GM12878 (cell line): ENCODE measurements around the gene NOP53. TPM values are rescaled to one million over a fixed set of nuclear protein-coding genes. Genes with fewer than 3 reads are reported as not detected.

Experiments used
- ATAC-seq: fragments of 200-7000 bp; cut with Tn5 transposase; 3 replicates; pipeline ENCODE4 v1.9.1; 2020; ENCODE audit warnings: mild to moderate bottlenecking, moderate library complexity
- BruUV-seq: library from RNA; stranded (reverse); fragments of 400-500 nt; replicated peaks from 2 replicates; lab custom pipeline; 2021; lab: Mats Ljungman, UMichigan
- CTCF ChIA-PET: fragments of 300-600 bp; sonication (Branson Sonifier 250); formaldehyde crosslinking; extraction: SDS; loops from one replicate; lab custom pipeline; 2021; ENCODE audit warnings: inconsistent platforms; lab: Yijun Ruan, JAX
- POLR2A ChIA-PET: fragments of 350-600 bp; formaldehyde crosslinking; extraction: SDS; loops from one replicate; lab custom pipeline; 2021; ENCODE audit warnings: inconsistent platforms; lab: Charles Lee
- RAD21 ChIA-PET: fragments of 300-600 bp; sonication (Branson Sonifier 250); formaldehyde crosslinking; loops from one replicate; lab custom pipeline; 2023; ENCODE audit warnings: antibody characterized with exemption; ENCODE audit not compliant: unreplicated experiment; lab: Charles Lee
- SMC1A ChIA-PET: fragments of 300-600 bp; sonication (Branson Sonifier 250); formaldehyde crosslinking; loops from one replicate; lab custom pipeline; 2023; ENCODE audit not compliant: unreplicated experiment, uncharacterized antibody; lab: Charles Lee
- DNase-seq: peaks from one replicate; pipeline ENCODE4 v3.0.0-alpha.2; 2011; ENCODE audit warnings: low read depth, low spot score
- FAIRE-seq: peaks from 3 replicates; lab custom pipeline; 2011; peaks lifted over from hg19 to GRCh38; lab: Jason Lieb, UNC
- H2AFZ ChIP-seq: 2 replicates; pipeline ENCODE4 v1.6.0; 2011; ENCODE audit warnings: low read depth, low read length, control low read depth; ENCODE audit not compliant: control insufficient read depth
- H3K27ac ChIP-seq: 2 replicates; pipeline ENCODE4 v1.5.1; 2011; ENCODE audit warnings: control low read depth; ENCODE audit not compliant: control insufficient read depth, insufficient read depth
- H3K27me3 ChIP-seq, 2 experiments: replicated peaks in 1 of 2; 2 replicates each; pipeline versions ENCODE4 v1.6.0 to v1.6.1; 2011; ENCODE audit warnings: low read length in 1 of 2; ENCODE audit not compliant: control insufficient read depth in 2 of 2, insufficient read depth in 2 of 2
- H3K36me3 ChIP-seq, 2 experiments: 2 replicates each; pipeline ENCODE4 v1.5.1; 2011; ENCODE audit warnings: low read length in 1 of 2; ENCODE audit not compliant: control insufficient read depth in 2 of 2, insufficient read depth in 2 of 2
- H3K4me1 ChIP-seq: 2 replicates; pipeline ENCODE4 v1.6.1; 2011; ENCODE audit warnings: mild to moderate bottlenecking, low read length, moderate library complexity, mixed read lengths; ENCODE audit not compliant: control insufficient read depth, insufficient read depth
- H3K4me2 ChIP-seq: 2 replicates; pipeline ENCODE4 v1.6.0; 2011; ENCODE audit warnings: control low read depth; ENCODE audit not compliant: control insufficient read depth, insufficient read depth
- H3K4me3 ChIP-seq: fragments of 200-600 bp; sonication (generic); 2 replicates; pipeline ENCODE4 v1.5.1; 2016
- H3K79me2 ChIP-seq: 2 replicates; pipeline ENCODE4 v1.6.0; 2011; ENCODE audit warnings: low read length; ENCODE audit not compliant: control insufficient read depth, insufficient read depth
- H3K9ac ChIP-seq: 2 replicates; pipeline ENCODE4 v1.8.0; 2011; ENCODE audit warnings: low read length, control low read depth, mixed read lengths; ENCODE audit not compliant: control insufficient read depth, insufficient read depth
- H3K9me3 ChIP-seq: replicated peaks from 3 replicates; pipeline ENCODE4 v1.5.1; 2011; ENCODE audit warnings: mild to moderate bottlenecking, low read length; ENCODE audit not compliant: control insufficient read depth, insufficient read depth
- H4K20me1 ChIP-seq: 2 replicates; pipeline ENCODE4 v1.6.0; 2011; ENCODE audit not compliant: control insufficient read depth, insufficient read depth
- CHD1 ChIP-seq: IDR thresholded peaks from 2 replicates; pipeline ENCODE4 v1.6.1; 2012; ENCODE audit warnings: low read depth, low read length, improper control_type of control experiment
- DPF2 ChIP-seq: fragments of 450-650 bp; IDR thresholded peaks from 2 replicates; pipeline ENCODE4 v1.6.1; 2017; ENCODE audit warnings: mild to moderate bottlenecking
- EED ChIP-seq: sonication (generic); IDR thresholded peaks from 2 replicates; pipeline ENCODE4 v1.6.1; 2016; ENCODE audit warnings: antibody characterized with exemption, low read depth
- EP300 ChIP-seq, 2 experiments: fragments of 150-350 bp in 1 of 2; IDR thresholded peaks; 2 replicates each; pipeline ENCODE4 v1.6.1; 2011 to 2012; ENCODE audit warnings: low read depth in 2 of 2, low read length in 2 of 2, borderline replicate concordance in 1 of 2, improper control_type of control experiment in 1 of 2, inconsistent platforms in 1 of 2; ENCODE audit not compliant: control insufficient read depth in 1 of 2
- JUNB ChIP-seq: IDR thresholded peaks from 2 replicates; pipeline ENCODE4 v1.6.1; 2016; ENCODE audit warnings: antibody characterized with exemption, mild to moderate bottlenecking
- NFIC ChIP-seq: IDR thresholded peaks from 2 replicates; pipeline ENCODE4 v1.6.1; 2012; ENCODE audit warnings: low read depth, mild to moderate bottlenecking, inconsistent platforms, low read length, moderate library complexity
- NR2C1 ChIP-seq: fragments of 450-650 bp; IDR thresholded peaks from 2 replicates; pipeline ENCODE4 v1.6.1; 2017; ENCODE audit warnings: antibody characterized with exemption, mild to moderate bottlenecking, moderate library complexity
- RELA ChIP-seq: fragments of 450-650 bp; IDR thresholded peaks from 2 replicates; pipeline ENCODE4 v1.8.0; 2014; ENCODE audit warnings: borderline replicate concordance; ENCODE audit not compliant: partially characterized antibody
- TBL1XR1 ChIP-seq: IDR thresholded peaks from 2 replicates; pipeline ENCODE4 v1.6.1; 2012; ENCODE audit warnings: low read depth, low read length, improper control_type of control experiment
- WGBS: methylation state at CpG from one replicate; pipeline ENCODE4 v1.1.6; 2016; ENCODE audit warnings: low lambda C conversion rate; ENCODE audit not compliant: insufficient replicate concordance, insufficient coverage; ENCODE audit errors: missing lambda C conversion rate; 5-methylcytosine and 5-hydroxymethylcytosine counted together
- in situ Hi-C: fragments of 300-500 bp; cut with MboI; formaldehyde crosslinking; loops from 9 replicates; pipeline ENCODE4 v1.14.3; 2018; ENCODE audit warnings: mixed read lengths
- intact Hi-C: fragments of 100-400 bp; cut with micrococcal nuclease; formaldehyde crosslinking; loops from one replicate; pipeline ENCODE4 v1.14.2; 2022; ENCODE audit not compliant: unreplicated experiment
- polyA plus RNA-seq, 11 experiments: library from polyadenylated mRNA; depleted of rRNA in 4 of 11; unstranded in 6 of 11; stranded (reverse) in 5 of 11; fragments of >200 nt; fragmentation: Nextera tagmentation in 4 of 11; fragmentation: Illumina TruSeq in 1 of 11; extraction: Ambion mirVana in 4 of 11; extraction: Trizol in 1 of 11; gene quantifications; 1 replicate in 1 of 11; 2 replicates in 10 of 11; pipeline versions ENCODE4 v1.2.1 to v1.2.3, GENCODE V29; 2011 to 2016; ENCODE audit warnings: inconsistent platforms in 2 of 11, missing spikeins in 2 of 11, low read depth in 1 of 11
- total RNA-seq, 4 experiments: library from RNA; depleted of rRNA in 3 of 4; stranded (reverse); fragments of >200 nt in 3 of 4; fragmentation: Illumina TruSeq in 1 of 4; extraction: Trizol in 1 of 4; gene quantifications; 2 replicates each; pipeline versions ENCODE4 v1.2.1 to v1.2.3, GENCODE V29; 2013 to 2021
- TF ChIP-seq, protein P1 (sequence below): fragments of 450-650 bp; IDR thresholded peaks from 2 replicates; pipeline ENCODE4 v1.6.1; 2017; ENCODE audit warnings: mild to moderate bottlenecking, low read depth, inconsistent platforms; ENCODE audit not compliant: poor library complexity, severe bottlenecking
- TF ChIP-seq, protein P2 (sequence below): fragments of 450-650 bp; IDR thresholded peaks from 2 replicates; pipeline ENCODE4 v1.6.1; 2017; ENCODE audit warnings: borderline replicate concordance
- TF ChIP-seq, protein P3 (sequence below): IDR thresholded peaks from 2 replicates; pipeline ENCODE4 v1.6.1; 2011; ENCODE audit warnings: low read depth, low read length, improper control_type of control experiment, borderline replicate concordance
- TF ChIP-seq, protein P4 (sequence below): fragments of 450-650 bp; IDR thresholded peaks from 2 replicates; pipeline ENCODE4 v1.6.1; 2016; ENCODE audit warnings: mild to moderate bottlenecking

Gene NOP53
- total and polyA plus RNA-seq, 10 of the 15 experiments (the other 5 are each of a cell fraction or from before 2014, with no cell fraction given), result 6.0 to 386 (median 167) TPM

DNA sequence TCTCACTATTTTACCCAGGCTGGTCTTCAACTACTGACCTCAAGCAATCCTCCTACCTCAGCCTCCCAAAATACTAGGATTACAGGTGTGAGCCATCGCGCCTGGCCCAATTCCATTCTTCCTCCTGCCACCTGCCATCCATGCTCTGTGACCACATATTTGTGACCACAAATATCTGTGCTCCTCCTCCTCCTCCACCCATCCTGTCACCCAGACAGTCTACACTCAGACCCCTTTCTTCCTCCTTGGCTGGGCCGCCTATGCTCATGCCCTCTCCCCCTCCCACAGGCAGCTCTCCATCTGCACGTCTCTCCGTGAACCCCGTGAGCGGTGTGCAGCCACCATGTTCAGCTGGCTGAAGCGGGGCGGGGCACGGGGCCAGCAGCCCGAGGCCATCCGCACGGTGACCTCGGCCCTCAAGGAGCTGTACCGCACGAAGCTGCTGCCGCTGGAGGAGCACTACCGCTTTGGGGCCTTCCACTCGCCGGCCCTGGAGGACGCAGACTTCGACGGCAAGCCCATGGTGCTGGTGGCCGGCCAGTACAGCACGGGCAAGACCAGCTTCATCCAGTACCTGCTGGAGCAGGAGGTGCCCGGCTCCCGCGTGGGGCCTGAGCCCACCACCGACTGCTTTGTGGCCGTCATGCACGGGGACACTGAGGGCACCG lies 28.9 kb upstream of the NOP53 start:
- H3K4me1 ChIP-seq, result no peaks in the 10 kb centered on the region
- no peak overlapping the region for H3K27ac ChIP-seq
- no peak for DNase-seq
- no TSS peak for BruUV-seq
- ChIA-PET SMC1A (no interaction called here), RAD21 (no interaction called here), CTCF (interaction anchor here (1.3 kb wide), 1 partner anchor 10 kb away, joined by 3 read pairs; no protein-coding TSS in a partner anchor), POLR2A (interaction anchor here (0.7 kb wide), 1 partner anchor 55 kb away, joined by 6 read pairs; no protein-coding TSS in a partner anchor)
- in situ Hi-C loops, result no loop called here
- no peak overlapping the region for H3K4me2 ChIP-seq
- TF ChIP-seq, protein P1, sequence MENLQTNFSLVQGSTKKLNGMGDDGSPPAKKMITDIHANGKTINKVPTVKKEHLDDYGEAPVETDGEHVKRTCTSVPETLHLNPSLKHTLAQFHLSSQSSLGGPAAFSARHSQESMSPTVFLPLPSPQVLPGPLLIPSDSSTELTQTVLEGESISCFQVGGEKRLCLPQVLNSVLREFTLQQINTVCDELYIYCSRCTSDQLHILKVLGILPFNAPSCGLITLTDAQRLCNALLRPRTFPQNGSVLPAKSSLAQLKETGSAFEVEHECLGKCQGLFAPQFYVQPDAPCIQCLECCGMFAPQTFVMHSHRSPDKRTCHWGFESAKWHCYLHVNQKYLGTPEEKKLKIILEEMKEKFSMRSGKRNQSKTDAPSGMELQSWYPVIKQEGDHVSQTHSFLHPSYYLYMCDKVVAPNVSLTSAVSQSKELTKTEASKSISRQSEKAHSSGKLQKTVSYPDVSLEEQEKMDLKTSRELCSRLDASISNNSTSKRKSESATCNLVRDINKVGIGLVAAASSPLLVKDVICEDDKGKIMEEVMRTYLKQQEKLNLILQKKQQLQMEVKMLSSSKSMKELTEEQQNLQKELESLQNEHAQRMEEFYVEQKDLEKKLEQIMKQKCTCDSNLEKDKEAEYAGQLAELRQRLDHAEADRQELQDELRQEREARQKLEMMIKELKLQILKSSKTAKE, result no peak
- no peak for TF ChIP-seq RELA
- TF ChIP-seq, protein P2, sequence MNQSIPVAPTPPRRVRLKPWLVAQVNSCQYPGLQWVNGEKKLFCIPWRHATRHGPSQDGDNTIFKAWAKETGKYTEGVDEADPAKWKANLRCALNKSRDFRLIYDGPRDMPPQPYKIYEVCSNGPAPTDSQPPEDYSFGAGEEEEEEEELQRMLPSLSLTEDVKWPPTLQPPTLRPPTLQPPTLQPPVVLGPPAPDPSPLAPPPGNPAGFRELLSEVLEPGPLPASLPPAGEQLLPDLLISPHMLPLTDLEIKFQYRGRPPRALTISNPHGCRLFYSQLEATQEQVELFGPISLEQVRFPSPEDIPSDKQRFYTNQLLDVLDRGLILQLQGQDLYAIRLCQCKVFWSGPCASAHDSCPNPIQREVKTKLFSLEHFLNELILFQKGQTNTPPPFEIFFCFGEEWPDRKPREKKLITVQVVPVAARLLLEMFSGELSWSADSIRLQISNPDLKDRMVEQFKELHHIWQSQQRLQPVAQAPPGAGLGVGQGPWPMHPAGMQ, result no peak
- TF ChIP-seq, protein P3, sequence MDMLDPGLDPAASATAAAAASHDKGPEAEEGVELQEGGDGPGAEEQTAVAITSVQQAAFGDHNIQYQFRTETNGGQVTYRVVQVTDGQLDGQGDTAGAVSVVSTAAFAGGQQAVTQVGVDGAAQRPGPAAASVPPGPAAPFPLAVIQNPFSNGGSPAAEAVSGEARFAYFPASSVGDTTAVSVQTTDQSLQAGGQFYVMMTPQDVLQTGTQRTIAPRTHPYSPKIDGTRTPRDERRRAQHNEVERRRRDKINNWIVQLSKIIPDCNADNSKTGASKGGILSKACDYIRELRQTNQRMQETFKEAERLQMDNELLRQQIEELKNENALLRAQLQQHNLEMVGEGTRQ, result no peak
- no peak for TF ChIP-seq EP300 (IDR thresholded peaks at IDR 0.05; ENCODE audit: borderline replicate concordance in 1 of 2, control insufficient read depth in 1 of 2, low read depth in 2 of 2, low read length in 2 of 2)
- TF ChIP-seq, protein P4, sequence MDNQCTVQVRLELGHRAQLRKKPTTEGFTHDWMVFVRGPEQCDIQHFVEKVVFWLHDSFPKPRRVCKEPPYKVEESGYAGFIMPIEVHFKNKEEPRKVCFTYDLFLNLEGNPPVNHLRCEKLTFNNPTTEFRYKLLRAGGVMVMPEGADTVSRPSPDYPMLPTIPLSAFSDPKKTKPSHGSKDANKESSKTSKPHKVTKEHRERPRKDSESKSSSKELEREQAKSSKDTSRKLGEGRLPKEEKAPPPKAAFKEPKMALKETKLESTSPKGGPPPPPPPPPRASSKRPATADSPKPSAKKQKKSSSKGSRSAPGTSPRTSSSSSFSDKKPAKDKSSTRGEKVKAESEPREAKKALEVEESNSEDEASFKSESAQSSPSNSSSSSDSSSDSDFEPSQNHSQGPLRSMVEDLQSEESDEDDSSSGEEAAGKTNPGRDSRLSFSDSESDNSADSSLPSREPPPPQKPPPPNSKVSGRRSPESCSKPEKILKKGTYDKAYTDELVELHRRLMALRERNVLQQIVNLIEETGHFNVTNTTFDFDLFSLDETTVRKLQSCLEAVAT, result no peak
- TF ChIP-seq CHD1, result no peak
- TF ChIP-seq EED, result no peak
- no peak for TF ChIP-seq NFIC
- no peak for TF ChIP-seq NR2C1
- no peak for TF ChIP-seq DPF2
- TF ChIP-seq TBL1XR1, result no peak
- no peak for TF ChIP-seq JUNB
- H3K9me3 ChIP-seq, result no peaks in the 10 kb centered on the region; the same call in 2 of the 3 replicates
- no peaks in the 10 kb centered on the region for H4K20me1 ChIP-seq
- 62% methylated on average over 32 of the region's 32 CpGs for WGBS
- no peak overlapping the region for H3K9ac ChIP-seq
- H3K79me2 ChIP-seq, result no peaks in the 10 kb centered on the region
- no peak overlapping the region for H3K4me3 ChIP-seq
- intact Hi-C loops, result no loop called here
- no peak for ATAC-seq
- no peak for FAIRE-seq
- no peaks in the 10 kb centered on the region for H3K27me3 ChIP-seq
- no peak overlapping the region for H2AFZ ChIP-seq
- H3K36me3 ChIP-seq, result no peaks in the 10 kb centered on the region
